ENCODE results near the gene PRR14. TPM values are rescaled to one million over a fixed set of nuclear protein-coding genes. Genes with fewer than 3 reads are reported as not detected.
"Not testable (repeated sequence)": the region's sequence is repeated elsewhere in the genome, so short reads cannot be mapped to it uniquely, and the experiment has no call there.

The PRR14 gene
- total RNA-seq, 1 experiment from 2014 or later = 5.4 TPM

DNA sequence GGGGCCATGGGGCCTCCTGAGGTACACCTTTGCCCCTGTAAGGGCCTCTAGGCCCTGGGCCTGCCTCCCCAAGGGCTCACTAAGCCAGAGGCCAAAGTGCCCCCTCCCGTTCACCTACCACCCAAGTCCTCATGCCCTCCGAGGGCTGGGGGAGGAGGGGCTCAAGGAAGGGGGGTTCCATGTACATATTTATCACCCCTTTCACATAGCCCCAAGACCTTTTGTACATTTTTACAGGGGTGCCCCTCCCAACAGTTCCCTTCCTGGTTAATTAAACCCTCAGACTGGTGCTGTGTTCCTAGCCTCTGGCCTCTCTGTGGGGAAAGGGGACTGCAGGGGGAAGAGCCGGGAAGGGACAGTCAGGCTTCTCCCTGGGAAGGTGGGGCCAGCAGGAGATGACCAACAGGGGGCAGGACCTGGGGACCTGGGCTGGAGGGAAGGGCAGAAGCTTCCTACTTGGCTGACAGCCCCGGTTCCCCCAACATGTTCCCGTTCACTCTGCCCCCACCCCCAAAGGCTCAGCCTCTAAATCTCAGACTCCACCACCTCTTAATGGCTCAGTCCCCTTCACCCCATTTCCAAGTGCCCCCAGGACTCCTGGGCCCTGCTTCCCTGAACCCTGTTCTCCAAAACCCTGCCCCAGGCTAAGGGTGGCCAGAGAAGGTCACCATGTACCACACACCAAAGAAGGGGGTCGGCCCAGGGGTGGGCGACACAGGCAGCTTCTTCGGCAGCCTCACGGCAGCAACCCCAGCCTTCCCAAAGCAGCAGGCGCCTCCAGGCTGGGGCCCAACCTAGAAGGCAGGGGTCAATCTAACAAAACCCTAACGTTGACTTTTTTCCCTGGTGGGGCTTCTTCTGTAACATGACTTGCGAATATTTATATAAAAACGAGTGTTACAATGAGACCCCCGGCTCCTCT lies 19.4 kb downstream of the PRR14 start:
- in situ Hi-C loops (cut with HindIII; ENCODE audit: low sequenced_read_pairs) = no loop called here
- no peak for DNase-seq (ENCODE audit: low spot score)

DNA sequence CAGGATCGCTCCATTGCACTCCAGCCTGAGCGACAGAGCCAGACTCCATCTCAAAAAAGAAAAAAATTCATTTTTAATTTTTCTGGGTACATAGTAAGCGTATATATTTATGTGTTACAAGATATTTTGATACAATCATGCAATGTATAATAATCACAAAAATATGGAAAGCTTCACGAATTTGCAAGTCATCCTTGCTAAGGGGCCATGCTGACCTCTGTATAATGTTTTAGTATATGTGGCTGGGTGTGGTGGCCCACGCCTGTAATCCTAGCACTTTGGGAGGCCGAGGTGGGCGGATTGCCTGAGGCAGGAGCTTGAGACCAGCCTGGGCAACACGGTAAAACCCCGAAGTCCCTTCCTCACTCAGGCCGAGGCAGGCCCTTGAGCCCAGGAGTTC lies 24.4 kb downstream of the PRR14 start:
- no peak for DNase-seq (ENCODE audit: low spot score)
- in situ Hi-C loops (cut with HindIII; ENCODE audit: low sequenced_read_pairs) = no loop called here

DNA sequence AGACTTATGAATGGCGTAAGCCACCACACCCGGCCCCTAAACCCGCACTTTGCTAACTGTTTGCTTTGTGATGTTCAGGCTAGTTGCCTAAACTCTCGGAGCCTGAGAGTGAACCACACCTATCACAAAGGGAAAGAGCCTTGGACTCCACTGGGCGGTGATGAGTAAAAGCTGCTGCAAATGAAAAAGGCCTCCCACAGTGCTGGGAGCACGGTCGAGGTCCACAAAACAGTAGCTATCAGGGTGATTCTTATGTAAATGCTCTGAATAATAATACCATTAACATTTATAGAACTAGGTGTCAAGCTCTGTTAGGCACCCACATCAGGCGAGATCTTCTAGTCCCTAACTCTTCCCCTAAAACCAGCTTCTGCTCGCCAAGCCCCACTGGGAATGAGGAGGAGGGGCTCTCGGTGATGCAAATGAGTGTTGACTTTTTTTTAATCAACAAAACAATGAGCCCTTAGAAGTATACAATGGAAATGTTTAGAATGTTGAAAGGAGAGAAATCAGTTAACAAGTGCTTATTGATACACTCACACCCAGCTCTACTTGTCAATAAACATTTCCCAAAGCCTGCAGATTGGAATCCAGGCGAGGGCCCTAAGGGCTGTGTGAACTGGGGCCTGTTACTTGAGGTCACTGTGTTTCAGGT lies 27.3 kb downstream of the PRR14 start:
- DNase-seq (ENCODE audit: low spot score) = no peak
- in situ Hi-C loops (cut with HindIII; ENCODE audit: low sequenced_read_pairs) = no loop called here

DNA sequence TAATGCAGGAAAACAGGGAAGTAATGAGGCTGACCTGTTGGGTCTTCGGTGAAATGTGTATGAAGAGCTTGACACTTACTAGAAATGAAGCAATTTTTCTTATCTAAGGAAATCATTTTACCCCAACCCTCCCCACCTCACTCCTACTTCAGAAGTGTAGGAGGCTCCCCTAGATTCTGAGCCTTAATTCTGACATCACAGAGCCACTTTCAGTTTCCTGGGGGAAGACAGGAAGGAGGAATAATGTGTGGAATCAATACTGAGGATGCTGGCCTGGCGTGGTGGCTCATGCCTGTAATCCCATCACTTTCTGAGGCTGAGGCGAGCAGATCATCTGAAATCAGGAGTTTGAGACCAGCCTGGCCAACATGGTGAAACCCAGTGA lies 27.8 kb downstream of the PRR14 start:
- in situ Hi-C loops (cut with HindIII; ENCODE audit: low sequenced_read_pairs) = no loop called here
- no peak for DNase-seq (ENCODE audit: low spot score)

DNA sequence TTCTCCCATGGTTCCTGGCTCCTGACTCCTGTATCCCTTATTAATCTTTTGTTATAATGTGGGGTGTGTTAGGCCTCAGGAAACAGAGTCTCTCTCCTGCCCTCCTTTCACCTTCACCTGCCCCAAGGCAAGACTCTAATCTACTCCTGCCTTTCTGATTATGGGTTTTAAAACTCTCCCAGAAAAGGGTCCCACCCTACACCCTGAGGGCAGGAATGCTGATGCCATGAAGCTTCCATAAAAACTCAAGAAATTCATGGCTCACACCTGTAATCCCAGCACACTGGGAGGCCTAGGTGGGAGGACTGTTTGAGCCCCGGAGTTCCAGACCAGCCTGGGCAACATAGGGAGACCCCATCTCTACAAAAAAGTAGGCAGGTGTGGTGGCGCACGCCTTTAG lies 29.6 kb downstream of the PRR14 start:
- no peak for DNase-seq (ENCODE audit: low spot score)
- in situ Hi-C loops (cut with HindIII; ENCODE audit: low sequenced_read_pairs) = no loop called here

DNA sequence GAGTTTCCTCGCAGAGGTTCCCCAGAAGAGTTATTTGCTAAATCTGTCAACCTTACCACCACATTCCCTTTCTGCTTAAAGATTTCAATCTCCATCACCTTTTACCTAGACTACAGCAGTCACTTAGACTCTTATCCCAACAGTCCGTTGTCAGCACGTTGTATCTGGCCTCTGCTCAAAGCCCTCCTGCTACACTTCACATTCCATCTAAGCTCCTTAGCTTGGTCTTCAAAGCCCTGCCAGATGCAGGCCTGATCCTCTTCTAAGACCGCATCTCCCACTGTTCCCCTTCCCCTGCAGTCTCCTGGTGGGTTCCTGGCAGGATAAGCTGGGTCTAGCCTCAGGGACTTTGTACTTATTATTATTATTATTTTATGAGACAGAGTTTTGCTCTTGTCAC lies 37.9 kb downstream of the PRR14 start:
- DNase-seq (ENCODE audit: low spot score) = no peak
- in situ Hi-C loops (cut with HindIII; ENCODE audit: low sequenced_read_pairs) = no loop called here

DNA sequence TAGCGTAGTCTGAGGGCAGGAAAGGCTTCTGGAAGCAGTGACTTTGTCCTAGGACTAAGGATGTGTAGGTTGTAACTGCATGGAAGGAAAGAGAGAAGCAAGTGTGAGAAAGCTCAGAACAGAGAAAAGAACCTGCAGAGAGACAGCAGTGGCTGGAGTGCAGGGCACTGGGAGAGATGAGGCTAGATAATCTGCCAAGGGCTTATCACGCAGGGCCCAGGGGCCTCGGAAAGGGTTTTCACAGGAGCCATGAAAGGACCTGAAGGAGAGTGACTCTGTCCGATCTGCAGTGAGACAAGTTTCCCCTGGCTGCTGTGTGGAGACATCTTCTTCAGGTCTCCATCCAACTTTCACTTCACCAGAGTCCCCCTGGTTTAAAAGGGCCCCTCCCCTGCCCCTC lies 41.1 kb downstream of the PRR14 start:
- in situ Hi-C loops (cut with HindIII; ENCODE audit: low sequenced_read_pairs) = loop anchor here (5.0 kb wide), 1 partner anchor 60 kb away; no protein-coding TSS in a partner anchor
- no peak for DNase-seq (ENCODE audit: low spot score)

DNA sequence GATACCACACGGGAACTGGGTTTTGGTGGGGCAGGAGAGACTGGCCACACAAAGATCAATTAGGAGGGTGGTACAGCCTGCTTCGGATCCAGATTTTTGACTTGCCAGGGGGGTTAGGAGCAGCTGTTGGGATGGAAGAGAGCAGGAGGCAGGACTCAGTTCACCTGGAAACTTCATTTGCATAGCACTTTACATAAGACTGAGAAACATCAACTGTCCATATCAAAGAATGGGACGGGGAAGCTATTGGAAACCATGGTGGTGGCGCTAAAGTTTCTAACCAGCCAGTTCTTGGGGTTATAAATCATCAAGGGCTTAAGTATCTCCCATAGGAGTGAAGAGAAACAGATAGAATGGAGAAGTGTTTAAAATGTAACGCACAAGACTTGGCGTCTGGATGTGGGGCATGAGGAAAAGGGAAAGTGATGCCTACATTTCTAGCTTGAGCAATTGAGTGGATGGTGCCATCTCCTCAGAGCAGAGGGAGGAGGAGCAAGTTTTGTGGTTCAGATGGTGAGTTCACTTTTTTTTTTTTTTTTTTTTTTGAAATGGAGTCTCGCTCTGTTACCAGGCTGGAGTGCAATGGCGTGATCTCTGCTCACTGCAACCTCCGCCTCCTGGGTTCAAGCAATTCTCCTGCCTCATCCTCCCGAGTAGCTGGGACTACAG lies 41.8 kb downstream of the PRR14 start:
- in situ Hi-C loops (cut with HindIII; ENCODE audit: low sequenced_read_pairs) = loop anchor here (5.0 kb wide), 1 partner anchor 60 kb away; no protein-coding TSS in a partner anchor
- no peak for DNase-seq (ENCODE audit: low spot score)

DNA sequence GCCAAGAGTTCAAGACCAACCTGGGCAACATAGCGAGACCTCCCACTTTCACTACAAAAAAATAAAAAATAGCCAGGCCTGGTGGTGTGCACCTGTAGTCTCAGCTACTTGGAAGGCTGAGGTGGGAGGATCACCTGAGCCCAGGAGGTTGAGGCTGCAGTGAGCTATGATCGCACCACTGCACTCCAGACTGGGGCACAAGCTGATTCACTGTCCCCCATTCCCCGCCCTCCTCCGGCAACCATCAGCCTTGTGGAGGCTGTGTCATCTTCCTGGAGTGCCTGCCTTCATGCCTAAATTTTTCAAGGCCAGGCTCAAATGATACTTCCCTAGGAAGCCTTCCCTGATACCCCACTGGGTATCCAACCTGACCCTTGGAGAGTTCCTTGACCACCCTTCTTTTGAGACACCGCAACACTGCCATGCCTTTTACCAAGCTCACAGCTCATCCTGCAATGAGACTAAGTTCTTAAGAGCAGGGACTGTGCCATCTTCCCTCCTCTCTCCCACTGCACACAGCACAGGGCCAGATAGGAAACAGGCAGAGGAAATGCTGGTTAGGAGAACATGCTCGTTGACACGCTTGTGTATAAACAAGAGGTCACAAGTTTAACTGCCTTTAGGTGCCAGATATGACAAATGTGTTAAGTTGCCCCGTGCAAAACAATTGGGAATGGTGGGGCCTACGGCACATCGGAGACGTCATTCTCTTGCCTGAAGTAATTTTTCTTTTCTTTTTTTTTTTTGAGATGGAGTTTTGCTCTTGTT lies 44.4 kb downstream of the PRR14 start:
- in situ Hi-C loops (cut with HindIII; ENCODE audit: low sequenced_read_pairs) = loop anchor here (5.0 kb wide), 1 partner anchor 63 kb away; no protein-coding TSS in a partner anchor
- DNase-seq (ENCODE audit: low spot score) = no peak

DNA sequence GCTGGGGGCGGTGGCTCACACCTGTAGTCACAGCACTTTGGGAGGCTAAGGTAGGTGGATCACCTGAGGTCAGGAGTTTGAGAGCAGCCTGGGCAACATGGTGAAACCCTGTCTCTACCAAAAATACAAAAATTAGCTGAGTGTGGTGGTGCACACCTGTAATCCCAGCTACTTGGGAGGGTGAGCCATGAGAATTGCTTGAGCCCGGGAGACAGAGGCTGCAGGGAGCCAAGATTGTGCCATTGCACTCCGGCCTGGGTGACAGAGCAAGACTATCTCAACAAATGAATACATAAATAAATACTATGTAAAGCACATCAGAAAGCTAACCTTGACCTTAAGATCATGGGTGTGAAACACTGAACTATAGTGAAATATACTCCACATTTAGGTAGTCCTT lies 45.9 kb downstream of the PRR14 start:
- DNase-seq (ENCODE audit: low spot score); in situ Hi-C loops (cut with HindIII; ENCODE audit: low sequenced_read_pairs): not testable (repeated sequence)

DNA sequence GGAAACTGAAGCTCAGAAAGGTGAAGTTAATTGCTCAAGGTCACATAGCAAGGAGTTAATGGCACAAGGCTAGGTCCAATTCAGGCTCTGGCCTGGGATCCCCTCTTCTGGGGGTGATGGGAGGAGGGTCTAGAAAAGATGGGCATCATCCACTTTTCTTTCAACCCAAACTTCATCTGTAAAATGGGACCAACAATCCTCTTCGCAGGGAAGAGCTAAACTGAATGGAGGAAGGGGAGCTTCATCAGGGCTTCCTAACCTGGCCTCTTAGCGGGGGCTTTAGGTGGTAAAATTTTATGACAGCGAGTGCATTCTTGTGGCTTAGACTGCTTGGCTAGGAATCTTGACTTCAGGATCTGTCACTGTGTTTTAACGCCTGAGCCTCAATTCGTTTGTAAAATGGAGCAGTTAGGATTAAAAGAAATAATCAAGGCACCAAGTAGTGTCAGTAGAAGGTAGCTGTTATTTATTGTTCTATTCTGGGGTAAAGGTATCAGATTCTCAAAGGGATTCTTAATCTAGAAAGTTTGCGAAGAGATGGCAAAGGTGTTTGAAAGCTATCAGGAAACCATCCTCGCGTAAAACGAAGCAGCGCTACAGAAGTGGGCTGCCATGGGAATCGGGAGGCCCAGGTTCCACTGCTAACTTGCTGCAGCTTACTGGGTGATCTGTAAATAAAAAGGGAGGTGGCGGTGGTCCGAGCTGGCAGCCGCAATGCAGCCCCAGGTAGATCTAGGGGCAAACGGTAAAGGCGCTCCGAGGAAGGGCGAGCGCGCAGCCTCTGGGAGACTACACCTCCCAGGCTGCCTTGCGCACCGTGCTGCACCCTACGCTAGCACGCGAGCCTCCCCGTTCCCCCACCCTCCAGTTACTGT lies 46.7 kb downstream of the PRR14 start:
- peak; percentile 98 for DNase-seq (ENCODE audit: low spot score)
- in situ Hi-C loops (cut with HindIII; ENCODE audit: low sequenced_read_pairs) = no loop called here

DNA sequence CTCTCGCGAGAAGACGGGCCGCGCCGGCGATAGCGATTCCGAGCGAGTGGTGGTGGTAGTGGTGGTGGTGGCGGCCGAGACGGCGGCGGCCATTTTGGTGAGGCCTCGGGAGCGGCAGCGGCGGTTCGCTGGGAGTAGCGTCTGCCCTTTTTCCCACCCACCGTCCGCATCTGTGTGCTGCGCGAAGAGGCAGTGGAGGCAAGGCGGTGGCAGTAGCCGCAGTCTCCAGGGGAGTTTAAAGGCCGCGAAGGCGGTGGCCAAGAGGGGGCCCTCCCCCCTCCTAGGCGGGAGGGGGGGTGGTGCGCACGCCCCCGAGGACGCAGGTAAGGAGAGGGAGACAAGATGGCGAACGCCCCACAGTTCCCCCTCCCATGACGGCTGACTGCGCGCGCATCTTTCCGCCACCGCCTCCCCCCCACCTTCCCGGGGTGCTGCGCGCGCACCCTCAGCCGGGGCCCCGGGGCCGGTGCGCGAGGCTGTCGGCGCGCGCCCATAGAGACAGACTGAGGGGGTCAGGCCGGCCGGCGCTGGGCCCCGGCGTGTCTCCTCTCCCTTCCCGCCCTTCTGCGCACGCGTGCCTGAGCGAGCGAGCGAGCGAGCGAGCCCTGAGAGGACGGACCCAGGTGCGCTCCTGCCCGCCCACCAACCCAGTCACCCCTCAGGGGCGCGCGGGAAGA lies 47.5 kb downstream of the PRR14 start:
- peak; percentile 92 for DNase-seq (ENCODE audit: low spot score)
- in situ Hi-C loops (cut with HindIII; ENCODE audit: low sequenced_read_pairs) = no loop called here

DNA sequence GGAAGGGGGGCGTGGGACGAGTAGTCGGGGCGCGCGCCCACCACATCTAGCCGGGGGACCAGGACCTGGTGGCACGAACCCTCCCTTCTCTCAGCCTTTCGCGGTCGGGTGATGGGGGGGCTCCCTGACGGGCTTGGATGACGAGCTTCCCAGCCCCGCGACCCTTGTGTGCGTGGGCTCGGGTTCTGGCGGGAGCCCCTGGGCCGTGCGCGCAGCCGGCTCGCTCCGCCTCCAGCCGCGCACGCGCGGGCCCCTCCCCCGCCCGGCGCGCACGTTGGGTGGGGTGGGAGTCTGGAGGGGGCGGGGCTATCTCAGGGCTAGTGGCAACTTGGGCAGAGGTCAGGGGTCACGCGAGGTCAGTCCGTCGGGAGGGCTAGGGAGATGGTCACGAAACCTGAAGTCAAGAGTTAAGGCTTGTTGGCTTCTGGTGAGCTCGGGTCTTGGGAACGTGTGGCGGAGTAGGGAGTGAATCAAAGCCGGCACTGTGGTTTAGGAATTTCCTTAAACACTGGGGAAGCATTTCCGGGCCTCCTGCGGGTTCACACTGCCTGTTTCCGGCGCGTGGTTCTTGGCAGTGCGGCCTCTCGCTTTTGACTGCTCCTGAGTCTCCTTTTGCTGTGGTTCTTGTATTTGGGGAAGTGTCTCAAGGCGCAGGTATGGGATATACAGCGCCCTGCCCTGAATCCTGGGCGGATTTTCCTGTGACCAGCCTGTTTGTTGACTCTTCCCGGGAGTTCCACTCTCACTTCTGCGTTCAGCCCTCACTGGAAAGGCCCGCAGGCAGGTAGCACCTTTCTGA lies 48.3 kb downstream of the PRR14 start, which contains the start of gene SRCAP:
TSS of gene SRCAP (plus strand) at position 356 of the 799 bp plus-strand sequence. CDS start 1,654 bp downstream, outside the sequence.
- in situ Hi-C loops (cut with HindIII; ENCODE audit: low sequenced_read_pairs) = no loop called here
- DNase-seq (ENCODE audit: low spot score) = peak; percentile 74

DNA sequence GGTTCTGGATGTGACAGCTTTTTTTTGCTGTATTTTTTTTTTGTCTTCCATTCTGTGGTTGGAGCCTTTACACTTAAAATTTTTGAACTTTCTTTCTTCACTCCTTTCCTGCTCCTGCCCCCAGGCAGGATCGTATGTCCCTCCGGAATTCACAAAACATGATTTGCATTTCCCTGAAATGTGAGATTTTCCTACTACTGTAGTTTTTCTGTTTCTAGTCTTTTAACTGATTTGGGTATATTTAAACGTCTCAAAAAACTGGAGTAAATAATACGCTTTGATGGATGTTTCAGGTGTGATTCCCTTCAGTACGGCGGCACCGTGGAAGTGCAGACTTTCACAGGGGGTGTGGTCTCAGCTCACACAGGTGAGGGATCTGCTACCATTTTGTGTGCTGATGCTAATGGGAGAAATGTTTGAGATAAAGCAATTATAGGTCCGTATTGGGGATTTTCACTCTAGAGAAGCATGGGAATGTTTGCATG lies 48.9 kb downstream of the PRR14 start:
- in situ Hi-C loops (cut with HindIII; ENCODE audit: low sequenced_read_pairs) = no loop called here
- DNase-seq (ENCODE audit: low spot score) = no peak

DNA sequence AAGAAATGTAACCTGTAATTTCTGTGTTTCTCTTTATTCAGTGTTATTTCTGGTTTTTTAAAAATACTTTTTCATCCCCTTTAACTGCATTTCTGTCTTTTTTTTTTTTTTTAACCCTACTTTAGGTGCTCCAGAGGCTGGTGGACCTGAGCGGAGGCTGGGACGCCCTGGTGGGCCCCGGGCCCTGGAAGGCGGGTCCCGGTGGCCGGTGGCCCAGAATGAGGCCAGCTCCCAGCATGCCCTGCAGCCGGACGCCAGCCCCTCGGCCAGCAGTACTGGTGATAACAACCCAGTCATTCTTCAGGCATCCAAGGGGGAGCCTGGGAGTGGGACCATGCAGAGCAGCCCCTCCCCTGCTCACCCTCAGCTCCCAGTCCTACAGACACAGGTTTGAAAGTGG lies 49.7 kb downstream of the PRR14 start:
- in situ Hi-C loops (cut with HindIII; ENCODE audit: low sequenced_read_pairs) = no loop called here
- no peak for DNase-seq (ENCODE audit: low spot score)

DNA sequence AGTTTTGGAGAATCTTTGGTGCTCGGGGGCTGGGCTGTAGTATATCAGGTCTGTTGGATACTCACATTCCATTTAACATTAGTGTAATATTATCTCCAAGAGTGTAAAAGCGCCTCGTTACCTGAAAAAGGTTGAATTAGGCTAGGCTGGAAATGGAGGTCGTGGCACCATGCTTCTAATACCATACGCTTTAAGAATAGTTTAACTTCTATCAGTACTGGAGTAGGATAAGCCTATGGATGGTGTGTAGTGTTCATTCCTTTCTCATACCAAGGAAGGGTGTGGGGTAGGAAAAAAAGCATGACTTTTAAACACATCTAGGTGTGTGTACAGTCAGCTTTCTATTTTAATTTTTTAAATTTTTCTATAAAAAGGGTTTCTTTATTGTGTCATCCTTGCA lies 50.2 kb downstream of the PRR14 start:
- in situ Hi-C loops (cut with HindIII; ENCODE audit: low sequenced_read_pairs) = no loop called here

DNA sequence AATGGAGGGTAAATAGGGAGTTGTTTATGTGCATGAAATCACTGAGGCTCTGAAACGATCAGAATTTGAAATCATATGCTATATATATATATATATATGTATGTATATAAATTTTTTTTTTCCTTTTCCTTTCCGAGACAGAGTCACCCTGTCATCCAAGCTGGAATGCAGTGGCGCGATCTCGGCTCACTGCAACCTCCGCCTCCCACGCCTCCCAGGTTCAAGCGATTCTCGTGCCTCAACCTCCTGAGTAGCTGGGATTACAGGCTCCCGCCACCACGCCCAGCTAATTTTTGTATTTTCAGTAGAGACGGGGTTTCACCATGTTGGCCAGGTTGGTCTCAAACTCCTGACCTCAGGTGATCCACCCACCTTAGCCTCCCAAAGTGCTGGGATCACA lies 52.3 kb downstream of the PRR14 start:
- in situ Hi-C loops (cut with HindIII; ENCODE audit: low sequenced_read_pairs) = not testable (repeated sequence)

More for the DNA sequence above, 50.2 kb downstream of the PRR14 start:
- DNase-seq (ENCODE audit: low spot score) = no peak

More for the DNA sequence above, 52.3 kb downstream of the PRR14 start:
- DNase-seq (ENCODE audit: low spot score) = not testable (repeated sequence)
